Stimulated activated CD8-positive, alpha-beta memory T cell treated with anti-CD3 and anti-CD28 coated beads, Interleukin-7, amount 100 ng/mL, for 48 hours (primary cell): Measurements from ENCODE around the gene REPS2.

Source experiments
- DNase-seq, 2 donors: peaks; one replicate each; pipeline ENCODE4 v3.0.0-alpha.2; 2020; ENCODE audit warnings: low read depth in 1 of 2; ENCODE audit errors: extremely low read depth in 1 of 2

The REPS2 gene

DNA sequence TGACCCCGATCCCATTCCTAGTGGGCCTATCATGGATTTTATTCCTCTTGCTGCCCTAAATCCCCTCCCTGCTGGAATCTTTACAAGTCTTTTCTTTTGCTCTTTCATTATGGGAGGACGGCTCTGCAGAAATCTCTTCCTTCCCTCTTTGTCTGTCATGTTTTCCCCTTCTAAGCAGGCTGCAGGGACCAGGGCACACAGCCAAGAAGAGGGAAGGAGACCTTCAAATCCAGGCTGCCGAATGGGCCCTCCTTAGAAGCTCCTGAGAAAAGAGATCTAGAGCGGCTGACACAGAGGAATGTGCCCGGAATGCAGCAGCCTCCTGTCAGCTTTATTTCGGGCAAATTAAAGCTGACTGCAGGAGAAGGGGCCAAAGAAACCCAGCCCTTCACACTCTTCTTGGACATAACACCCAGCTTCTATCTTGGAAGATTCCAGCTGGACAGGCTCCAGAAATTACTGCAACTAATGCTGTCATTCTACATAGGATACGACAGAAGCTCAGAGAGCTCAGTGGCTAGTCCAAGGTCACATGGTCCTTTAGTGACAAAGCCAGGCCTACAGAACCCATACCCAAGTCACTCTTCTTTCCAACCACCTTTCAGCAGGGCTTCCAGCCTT, 240.8 kb downstream of the REPS2 start:
- no peak for DNase-seq

DNA sequence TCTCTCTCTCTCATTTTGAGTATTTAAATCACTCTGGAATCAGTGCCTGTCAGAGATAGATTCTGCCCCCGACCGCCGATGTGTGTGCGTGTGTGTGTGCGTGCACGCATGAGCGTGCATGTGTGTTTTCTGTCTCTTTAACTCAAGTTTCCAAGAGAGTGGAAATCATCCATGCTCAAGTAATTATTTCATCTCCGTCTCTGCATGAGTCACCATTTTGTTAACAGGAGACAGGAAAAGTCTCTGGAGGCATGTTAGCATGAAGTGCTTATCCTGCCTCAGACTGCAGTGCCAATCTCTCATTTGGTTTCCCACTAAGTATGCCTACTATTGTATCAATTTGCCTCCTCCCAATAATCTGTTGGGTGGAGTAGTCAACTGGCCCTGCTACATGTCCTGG, 245.6 kb downstream of the REPS2 start:
- no peak for DNase-seq
